SHP77 treated with DMSO at 0.1 percent for 48 hours (cell line): Measurements from ENCODE around the gene ZNF197.
"Not testable (repeated sequence)": the region's sequence is repeated elsewhere in the genome, so short reads cannot be mapped to it uniquely, and the experiment has no call there.

Experiments used
- DNase-seq: peaks from one replicate; lab custom pipeline; 2025; lab: John Stamatoyannopoulos, UW

The ZNF197 gene

DNA sequence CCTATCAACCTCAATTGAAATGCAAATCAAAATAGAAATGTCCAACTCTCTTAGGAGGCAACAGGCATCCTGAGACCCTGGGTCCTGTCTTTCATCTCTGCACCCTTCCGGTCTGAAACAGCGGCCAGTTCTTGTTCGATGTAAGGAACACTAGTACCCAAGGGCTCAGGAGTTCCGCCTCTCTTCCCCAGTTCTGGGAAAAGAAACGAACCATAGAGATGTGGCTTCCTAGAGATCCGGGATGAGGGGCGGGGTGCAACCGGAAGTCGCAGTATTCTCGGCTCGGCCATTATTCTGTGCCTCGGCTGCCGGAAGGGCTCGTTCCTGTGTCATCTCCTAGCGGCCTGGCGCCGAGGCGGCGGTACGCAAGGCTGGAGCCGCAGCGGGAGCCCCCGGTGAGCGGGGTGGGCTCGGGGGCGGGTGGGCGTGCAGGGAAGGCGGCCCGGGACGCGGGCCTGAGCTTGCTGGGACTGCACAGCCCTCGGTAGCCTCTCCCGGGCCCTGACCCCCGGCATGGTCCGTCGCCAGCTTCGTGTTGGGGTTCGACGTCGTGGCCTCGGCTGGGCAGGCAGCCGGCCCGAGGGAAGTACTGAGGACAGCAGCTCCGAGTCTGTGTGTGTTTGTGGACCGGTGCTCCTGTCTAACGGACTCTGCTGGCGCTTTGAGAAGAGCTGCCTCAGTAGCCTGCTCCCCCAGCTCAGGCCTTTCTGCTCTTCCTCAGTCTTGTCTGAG is at the start of gene ZNF197:
TSS of gene ZNF197 (plus strand) at position 288 of the 732 bp plus-strand sequence. CDS start 4,119 bp downstream, outside the sequence.
- peak; percentile 68 for DNase-seq

- DNase-seq, result no peak
Measured at GRCh38 chr3:44576613-44577012, 48.2 kb upstream of the ZNF197 start.

DNA sequence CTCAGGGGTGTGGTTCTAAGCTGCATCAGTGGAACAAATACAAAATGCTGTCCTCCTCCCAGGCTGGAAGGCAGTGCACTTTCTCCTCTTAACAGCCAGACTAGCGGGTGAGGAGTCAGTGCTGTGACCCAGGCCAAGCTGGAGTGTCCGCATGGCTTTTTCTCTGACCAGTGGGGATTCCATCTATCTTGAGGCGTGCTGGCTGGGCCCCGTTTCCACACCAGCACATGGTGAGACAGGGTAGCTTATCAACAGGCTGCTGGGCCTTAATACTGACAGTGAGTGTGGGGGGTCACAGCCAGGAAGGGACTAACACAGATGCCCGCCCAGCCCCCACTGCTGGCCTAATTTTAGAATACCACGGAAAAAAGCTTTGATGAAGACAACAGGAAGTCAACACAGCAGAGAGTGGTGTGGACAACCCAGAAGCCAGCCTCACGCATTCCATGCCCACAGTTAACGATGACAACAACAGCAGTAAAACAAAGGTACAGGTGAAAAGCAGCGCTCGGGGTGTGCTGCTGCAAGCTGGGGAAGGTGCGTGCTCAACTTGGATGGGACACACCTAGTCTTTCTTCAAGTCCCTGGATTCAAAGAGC is 47.4 kb upstream of the ZNF197 start:
- not testable (repeated sequence) for DNase-seq

DNA sequence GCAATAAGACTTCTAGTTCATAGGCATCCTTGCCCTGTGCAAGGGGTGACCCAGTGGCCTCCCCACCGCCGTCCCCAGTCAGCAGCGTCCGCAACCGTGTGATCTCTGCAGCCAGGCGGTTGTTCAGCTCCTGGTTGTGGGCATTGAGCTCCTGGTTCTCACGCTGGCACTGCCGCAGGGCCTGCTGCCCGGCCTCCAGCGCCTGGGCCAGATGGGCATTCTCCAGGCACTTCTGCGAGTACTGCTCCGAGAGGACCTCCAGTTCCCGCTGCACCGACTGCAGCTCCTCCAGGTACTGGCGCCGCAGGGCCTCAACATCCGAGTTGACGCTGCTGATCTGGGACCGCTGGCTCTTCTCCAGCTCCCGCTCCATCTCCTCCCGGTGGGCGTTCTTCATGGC is 46.5 kb upstream of the ZNF197 start:
- DNase-seq, result not testable (repeated sequence)

DNA sequence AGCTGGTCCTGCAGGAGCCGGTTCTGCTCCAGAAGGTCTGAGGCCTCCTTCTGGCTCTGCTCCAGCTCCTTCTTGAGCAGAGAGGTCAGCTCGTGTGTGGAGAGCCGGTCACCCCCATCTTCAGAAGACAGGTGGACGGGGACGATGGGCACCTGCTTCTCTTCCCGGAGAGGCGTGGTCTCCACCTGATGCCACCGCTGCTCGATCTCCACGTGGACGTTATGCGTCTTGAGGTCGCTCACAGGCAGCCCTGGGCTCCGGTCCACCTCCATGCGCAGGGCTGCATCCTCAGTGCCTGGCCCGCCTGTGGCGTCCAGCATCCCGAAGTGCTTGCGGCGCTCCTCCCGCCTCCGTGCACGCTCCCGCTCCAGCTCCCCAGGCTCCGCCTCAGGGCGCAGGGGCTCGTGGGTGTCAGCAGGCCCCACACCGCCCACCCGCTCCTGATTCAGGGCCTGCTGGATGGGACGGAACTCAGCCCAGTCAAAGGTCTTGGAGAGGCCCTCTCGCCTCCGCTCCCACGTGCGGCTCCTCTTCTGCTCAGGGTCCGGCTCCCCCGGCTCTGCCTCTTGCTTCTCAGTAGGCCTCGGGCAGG is 45.8 kb upstream of the ZNF197 start:
- not testable (repeated sequence) for DNase-seq

DNA sequence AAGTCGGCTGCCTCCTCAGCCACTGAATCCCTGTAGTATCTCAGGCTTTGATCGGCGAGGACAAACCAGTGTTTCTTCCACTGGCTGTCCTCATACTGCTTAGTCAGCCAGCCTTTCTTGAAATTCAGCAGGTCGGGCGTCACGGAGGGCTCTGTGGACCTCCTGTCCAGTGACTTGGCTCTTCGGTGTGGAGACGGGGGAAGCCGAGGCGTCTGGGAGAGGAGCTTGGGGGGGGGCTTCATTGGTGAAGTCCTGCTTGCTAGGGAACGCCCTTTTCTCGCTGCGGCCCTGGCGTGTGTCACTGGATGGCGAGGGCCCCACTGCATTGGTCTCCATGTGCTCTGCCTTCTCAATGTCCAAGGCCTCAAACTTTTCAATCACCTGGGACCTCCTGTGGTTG is 45.1 kb upstream of the ZNF197 start:
- not testable (repeated sequence) for DNase-seq

- DNase-seq, result not testable (repeated sequence)
Measured at GRCh38 chr3:44580971-44581370, 43.9 kb upstream of the ZNF197 start.

GRCh38 chr3:44584646-44585501 is 40.0 kb upstream of the ZNF197 start, which contains the start of gene ZNF660:
ZNF660 (plus strand) TSS chr3:44584964; CDS start chr3:44594194, 9,230 bp downstream.
- DNase-seq, result peak; percentile 43

GRCh38 chr3:44596621-44597020 is 28.2 kb upstream of the ZNF197 start:
- DNase-seq, result no peak

- no peak for DNase-seq
Measured at GRCh38 chr3:44601749-44602148, 23.1 kb upstream of the ZNF197 start.

DNA sequence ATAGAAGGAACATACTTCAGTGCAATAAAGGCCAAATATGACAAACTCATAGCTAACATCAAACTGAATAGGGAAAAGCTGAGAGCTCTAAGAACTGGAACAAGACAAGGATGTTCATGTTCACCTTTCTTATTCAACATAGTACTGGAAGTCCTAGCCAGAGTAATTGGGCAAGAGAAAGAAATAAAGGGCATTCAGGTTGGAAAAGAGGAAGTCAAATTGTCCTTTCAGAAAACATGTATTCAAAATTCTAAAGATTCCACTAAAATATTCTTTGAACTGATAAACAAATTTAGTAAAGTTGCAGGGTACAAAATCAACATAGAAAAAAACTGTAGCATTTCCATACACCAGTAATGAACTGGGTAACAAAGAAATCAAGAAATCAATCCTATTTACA is 12.2 kb upstream of the ZNF197 start:
- no peak for DNase-seq

DNA sequence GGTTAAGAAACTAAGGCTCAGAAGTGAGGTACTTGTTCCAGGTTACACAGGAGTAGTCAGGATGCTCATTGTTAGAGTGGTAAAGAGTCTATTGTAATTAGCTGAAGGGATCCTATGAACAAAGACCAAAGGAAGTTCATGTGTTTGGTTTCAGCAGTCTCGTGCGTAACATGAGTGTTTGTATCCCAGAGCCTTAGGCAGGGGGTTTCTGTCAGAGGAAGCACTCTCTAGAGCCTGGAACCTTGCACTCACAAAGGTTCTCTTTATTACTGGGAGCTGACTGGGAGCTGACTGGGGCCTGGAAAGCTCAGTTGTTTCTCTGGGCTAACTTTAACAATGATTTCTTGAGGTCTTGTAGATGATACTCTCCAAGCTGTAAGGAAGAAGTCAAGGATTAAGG is 3.9 kb downstream of the ZNF197 start:
- DNase-seq, result no peak

- no peak for DNase-seq
Measured at GRCh38 chr3:44632193-44632592, 7.4 kb downstream of the ZNF197 start.

DNA sequence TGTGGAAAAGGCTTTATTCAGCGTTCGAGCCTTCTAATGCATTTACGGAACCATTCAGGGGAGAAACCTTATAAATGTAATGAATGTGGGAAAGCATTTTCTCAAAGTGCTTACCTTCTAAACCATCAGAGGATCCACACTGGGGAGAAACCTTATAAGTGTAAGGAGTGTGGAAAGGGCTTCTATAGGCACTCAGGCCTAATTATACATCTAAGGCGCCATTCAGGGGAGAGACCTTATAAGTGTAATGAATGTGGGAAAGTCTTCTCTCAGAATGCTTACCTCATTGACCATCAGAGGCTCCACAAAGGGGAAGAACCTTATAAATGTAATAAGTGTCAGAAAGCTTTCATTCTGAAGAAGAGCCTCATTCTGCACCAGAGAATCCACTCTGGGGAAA is 17.5 kb downstream of the ZNF197 start:
- DNase-seq, result no peak

DNA sequence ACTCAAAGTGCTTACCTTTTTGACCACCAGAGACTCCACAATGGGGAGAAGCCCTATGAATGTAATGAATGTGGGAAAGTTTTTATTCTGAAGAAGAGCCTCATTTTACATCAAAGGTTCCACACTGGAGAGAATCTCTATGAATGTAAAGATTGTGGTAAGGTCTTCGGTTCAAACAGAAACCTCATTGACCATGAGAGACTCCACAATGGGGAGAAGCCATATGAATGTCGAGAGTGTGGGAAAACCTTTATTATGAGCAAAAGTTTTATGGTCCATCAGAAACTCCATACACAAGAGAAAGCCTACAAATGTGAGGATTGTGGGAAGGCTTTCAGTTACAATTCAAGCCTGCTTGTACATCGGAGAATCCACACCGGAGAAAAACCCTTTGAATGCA is 18.2 kb downstream of the ZNF197 start:
- DNase-seq, result no peak

- no peak for DNase-seq
Measured at GRCh38 chr3:44647771-44648170, 22.9 kb downstream of the ZNF197 start.

- DNase-seq, result peak; percentile 77
Measured at GRCh38 chr3:44648564-44649229, 23.9 kb downstream of the ZNF197 start, which contains the start of gene ZNF35. ZNF35 (plus strand) TSS chr3:44648732; CDS start chr3:44651068, 2,336 bp downstream.

DNA sequence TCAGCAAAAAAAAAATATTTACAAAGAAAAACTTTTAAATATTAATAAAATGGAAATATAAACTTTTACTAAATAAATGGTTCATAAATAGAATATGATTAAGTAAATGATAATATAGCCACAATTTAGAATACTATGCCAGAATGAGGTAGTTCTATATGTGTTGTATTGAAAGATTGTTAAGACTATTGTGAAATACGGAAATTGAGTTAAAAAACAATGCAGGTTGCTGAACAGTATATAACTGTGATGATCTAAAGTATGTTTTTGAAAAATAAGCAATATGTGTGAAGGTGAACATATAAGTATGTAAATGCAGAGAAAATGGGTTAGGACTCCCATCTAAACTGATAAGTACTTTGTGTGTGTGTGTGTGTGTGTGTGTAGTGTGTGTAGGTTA is 24.9 kb downstream of the ZNF197 start:
- no peak for DNase-seq

- DNase-seq, result no peak
Measured at GRCh38 chr3:44654039-44654438, 29.2 kb downstream of the ZNF197 start.

GRCh38 chr3:44659015-44659414 is 34.2 kb downstream of the ZNF197 start:
- no peak for DNase-seq

DNA sequence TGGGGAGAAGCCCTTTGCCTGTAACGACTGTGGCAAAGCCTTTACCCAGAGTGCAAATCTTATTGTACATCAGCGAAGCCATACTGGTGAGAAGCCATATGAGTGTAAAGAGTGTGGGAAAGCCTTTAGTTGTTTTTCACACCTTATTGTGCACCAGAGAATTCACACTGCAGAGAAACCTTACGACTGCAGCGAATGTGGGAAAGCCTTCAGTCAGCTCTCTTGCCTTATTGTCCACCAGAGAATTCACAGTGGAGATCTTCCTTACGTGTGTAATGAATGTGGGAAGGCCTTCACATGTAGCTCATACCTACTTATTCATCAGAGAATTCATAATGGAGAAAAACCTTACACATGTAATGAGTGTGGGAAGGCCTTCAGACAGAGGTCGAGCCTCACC is 34.6 kb downstream of the ZNF197 start:
- no peak for DNase-seq

DNA sequence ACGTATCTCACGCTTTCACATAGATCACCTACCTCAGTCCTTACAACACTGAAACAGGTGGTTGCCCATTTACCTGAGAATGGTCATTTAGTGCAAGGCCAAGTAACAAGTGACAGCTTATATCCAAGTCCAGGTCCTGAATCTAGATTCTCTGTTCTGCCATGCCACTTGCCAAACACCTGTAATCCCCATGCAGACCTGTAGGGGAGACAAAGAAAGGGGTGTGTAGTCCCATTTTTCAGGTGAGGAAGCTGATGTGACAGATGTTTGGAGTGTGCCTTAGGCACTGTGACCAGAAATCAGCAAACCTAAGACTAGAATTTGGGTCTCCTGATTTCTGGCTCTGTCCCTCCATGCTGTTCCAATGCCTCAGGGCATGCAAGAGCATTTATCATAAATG is 36.4 kb downstream of the ZNF197 start:
- no peak for DNase-seq
